Osteocyte (in vitro differentiated cells): ENCODE measurements around the gene NR5A2. TPM values are rescaled to one million over a fixed set of nuclear protein-coding genes. Genes with fewer than 3 reads are reported as not detected.

ENCODE experiments used
- DNase-seq: peaks from one replicate; pipeline ENCODE4 v3.0.0; 2021; ENCODE audit warnings: mixed read lengths; ENCODE audit not compliant: unreplicated experiment; ENCODE audit errors: extremely low spot score
- H3K27ac Mint-ChIP-seq: one replicate; pipeline ENCODE4 v1.8.0; 2021; ENCODE audit warnings: mild to moderate bottlenecking, mixed read lengths; ENCODE audit not compliant: unreplicated experiment
- H3K27me3 Mint-ChIP-seq: one replicate; pipeline ENCODE4 v1.8.0; 2021; ENCODE audit warnings: mixed read lengths; ENCODE audit not compliant: unreplicated experiment
- H3K36me3 Mint-ChIP-seq: one replicate; pipeline ENCODE4 v1.8.0; 2021; ENCODE audit warnings: mixed read lengths; ENCODE audit not compliant: unreplicated experiment
- H3K4me1 Mint-ChIP-seq: one replicate; pipeline ENCODE4 v1.8.0; 2021; ENCODE audit warnings: mixed read lengths; ENCODE audit not compliant: unreplicated experiment
- H3K4me3 Mint-ChIP-seq: one replicate; pipeline ENCODE4 v1.8.0; 2021; ENCODE audit warnings: mild to moderate bottlenecking, moderate library complexity, mixed read lengths; ENCODE audit not compliant: unreplicated experiment
- H3K9me3 Mint-ChIP-seq: one replicate; pipeline ENCODE4 v1.8.0; 2021; ENCODE audit warnings: mixed read lengths; ENCODE audit not compliant: unreplicated experiment
- CTCF ChIP-seq: fragments of 200-600 bp; sonication (generic); IDR thresholded peaks from 2 replicates; pipeline ENCODE4 v1.5.0; 2021; ENCODE audit warnings: antibody characterized with exemption, mild to moderate bottlenecking, moderate library complexity
- total RNA-seq: library from RNA; stranded (reverse); gene quantifications from 2 replicates; pipeline ENCODE4 v1.2.1, GENCODE V29; 2021

The NR5A2 gene
- total RNA-seq, 1 donor from 2014 or later: not detected

GRCh38 chr1:200021577-200022238 is 5.8 kb upstream of the NR5A2 start:
- no peaks in the 10 kb centered on the region for H3K4me1 Mint-ChIP-seq
- DNase-seq: no peak
- no peaks in the 10 kb centered on the region for H3K36me3 Mint-ChIP-seq
- H3K27me3 Mint-ChIP-seq: peaks cover 58% of the 10 kb centered on the region
- no peak overlapping the region for H3K4me3 Mint-ChIP-seq
- no peak for TF ChIP-seq CTCF
- no peak overlapping the region for H3K27ac Mint-ChIP-seq
- H3K9me3 Mint-ChIP-seq: no peaks in the 10 kb centered on the region

GRCh38 chr1:200022239-200022804 is 5.2 kb upstream of the NR5A2 start:
- Mint-ChIP-seq H3K4me1 (no peaks in the 10 kb centered on the region), H3K27me3 (peaks cover 61% of the 10 kb centered on the region), H3K9me3 (no peaks in the 10 kb centered on the region), H3K36me3 (no peaks in the 10 kb centered on the region), H3K27ac (no peak overlapping the region), H3K4me3 (no peak overlapping the region)
- peak; percentile 15 for DNase-seq
- TF ChIP-seq CTCF: no peak

DNA sequence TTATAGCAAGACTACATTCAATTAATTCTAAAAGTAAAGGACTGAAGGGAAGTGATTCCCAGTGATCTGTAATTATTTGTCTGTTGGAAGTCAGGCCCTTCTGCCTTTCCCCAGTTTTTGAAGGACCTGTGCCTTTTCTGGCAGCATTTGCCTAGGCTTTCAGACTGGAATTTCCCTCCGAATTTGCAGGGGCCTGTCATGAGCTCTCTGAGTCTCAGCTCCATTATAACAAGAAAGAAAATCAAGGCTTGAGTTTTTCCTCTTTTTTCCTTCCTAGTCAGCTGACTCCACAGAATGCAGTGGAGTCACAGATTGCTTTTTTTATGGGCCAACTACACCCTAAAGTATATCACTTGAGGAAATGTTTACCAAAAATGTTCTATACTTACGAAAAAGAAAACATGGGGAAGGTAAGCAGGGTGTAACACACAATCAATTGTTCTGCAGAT is 1.1 kb downstream of the NR5A2 start:
- Mint-ChIP-seq H3K36me3 (no peaks in the 10 kb centered on the region), H3K4me3 (peak overlapping the region; percentile 73), H3K27me3 (peaks cover 68% of the 10 kb centered on the region), H3K27ac (no peak overlapping the region), H3K9me3 (no peaks in the 10 kb centered on the region), H3K4me1 (peaks cover 11% of the 10 kb centered on the region)
- no peak for DNase-seq
- TF ChIP-seq CTCF: no peak

DNA sequence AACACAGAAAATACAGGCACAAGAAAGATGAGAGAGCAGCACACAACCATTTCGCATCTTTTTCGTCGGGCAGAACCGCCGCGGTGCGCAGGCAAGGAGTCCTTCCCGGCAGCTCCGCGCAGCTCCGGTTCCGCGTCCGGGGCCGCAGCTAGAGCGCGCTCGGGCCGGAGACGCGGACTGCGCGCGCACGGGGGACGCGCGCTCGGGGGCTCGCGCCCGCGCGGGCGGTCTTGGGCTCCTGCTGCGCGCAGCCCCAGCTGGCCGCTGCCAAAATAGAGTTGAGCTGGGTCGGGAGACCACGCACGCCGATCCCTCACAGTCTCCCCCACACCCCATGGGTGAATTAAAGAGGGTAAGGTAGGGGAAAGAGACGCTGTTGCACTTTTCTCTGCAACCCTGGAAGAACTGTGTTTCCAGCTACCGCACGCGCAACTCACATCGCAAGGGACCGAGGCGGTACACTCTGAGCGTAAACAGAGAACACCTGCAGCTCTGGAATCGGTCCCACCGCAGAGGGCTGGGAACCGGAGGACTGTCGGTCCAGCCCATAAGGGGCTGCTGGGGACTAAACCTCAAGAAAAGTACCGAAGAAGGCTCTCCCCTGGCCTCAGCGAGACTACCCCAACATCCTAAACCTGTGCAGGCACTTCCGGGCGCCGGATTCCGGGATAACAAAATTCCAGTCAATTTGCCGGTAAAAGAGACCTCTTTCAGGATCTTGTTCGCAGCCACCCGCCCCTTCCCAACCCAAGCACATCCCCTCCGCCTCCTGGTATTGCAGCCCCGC is 1.7 kb downstream of the NR5A2 start:
- H3K36me3 Mint-ChIP-seq: no peaks in the 10 kb centered on the region
- no peak overlapping the region for H3K27ac Mint-ChIP-seq
- peaks cover 11% of the 10 kb centered on the region for H3K4me1 Mint-ChIP-seq
- peaks cover 61% of the 10 kb centered on the region for H3K27me3 Mint-ChIP-seq
- no peak for TF ChIP-seq CTCF
- H3K9me3 Mint-ChIP-seq: no peaks in the 10 kb centered on the region
- DNase-seq: no peak
- H3K4me3 Mint-ChIP-seq: peak overlapping the region; percentile 73

DNA sequence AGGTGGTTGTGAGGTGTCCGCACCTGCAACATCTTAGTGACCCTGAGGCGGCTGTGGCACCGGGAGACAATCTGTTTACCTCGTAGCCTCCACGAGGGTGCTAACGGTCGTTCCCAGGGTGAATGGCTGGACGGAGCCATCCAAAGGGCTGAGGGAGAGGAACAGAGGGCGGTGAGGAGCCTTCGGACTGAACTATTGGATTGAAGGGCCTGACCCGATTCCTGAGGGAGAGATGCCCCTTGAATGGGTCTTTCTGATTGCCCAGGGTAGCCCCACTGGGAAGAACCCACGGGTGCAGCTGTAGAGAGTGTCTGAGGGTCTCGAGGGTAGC is 2.3 kb downstream of the NR5A2 start:
- TF ChIP-seq CTCF: no peak
- Mint-ChIP-seq H3K4me3 (no peak overlapping the region), H3K27ac (no peak overlapping the region), H3K9me3 (no peaks in the 10 kb centered on the region), H3K4me1 (peaks cover 11% of the 10 kb centered on the region), H3K27me3 (peaks cover 58% of the 10 kb centered on the region), H3K36me3 (no peaks in the 10 kb centered on the region)
- no peak for DNase-seq
